GM21367 (cell line): ENCODE measurements around the gene HSPB1.
"Not testable (repeated sequence)": the region's sequence is repeated elsewhere in the genome, so short reads cannot be mapped to it uniquely, and the experiment has no call there.

Experiments used
- ATAC-seq: cut with Tn5 transposase; IDR thresholded peaks from one replicate; pipeline ENCODE4 v1.9.1; 2021; ENCODE audit not compliant: unreplicated experiment

Gene HSPB1

DNA sequence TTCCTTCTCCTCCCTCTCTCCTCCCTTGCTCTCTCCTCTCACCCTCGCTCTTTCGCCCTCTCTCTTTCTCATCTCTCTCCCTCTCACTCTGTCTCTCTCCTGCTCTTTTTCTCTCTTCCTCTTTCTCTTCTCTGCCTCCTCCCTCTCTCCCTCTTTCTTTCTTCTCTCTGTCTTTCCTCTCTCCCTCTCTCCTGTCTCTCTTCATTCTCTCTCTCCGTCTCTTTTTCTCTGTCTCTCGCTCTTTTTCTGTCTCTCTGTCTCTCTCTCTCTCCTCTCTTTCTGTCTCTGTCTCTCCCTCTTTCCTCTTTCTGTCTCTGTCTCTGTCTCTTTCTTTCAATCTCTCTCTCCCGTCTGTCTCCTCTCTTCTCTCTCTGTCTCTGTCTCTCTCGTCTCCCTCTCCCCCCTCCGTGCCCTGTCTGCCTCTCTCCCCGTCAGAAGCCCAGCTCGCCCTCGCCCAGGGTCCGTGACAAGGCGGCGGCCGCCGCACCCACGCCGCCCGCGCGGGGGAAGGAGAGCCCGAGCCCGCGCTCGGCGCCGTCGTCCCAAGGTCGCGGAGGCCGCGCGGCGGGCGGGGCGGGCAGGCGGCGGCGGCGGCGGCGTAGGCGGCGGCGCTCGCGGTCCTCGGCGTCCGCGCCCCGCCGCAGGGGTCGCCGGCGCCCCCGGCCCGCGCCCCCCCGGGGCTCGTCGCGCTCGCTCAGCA is 21.3 kb upstream of the HSPB1 start:
- no peak for ATAC-seq

DNA sequence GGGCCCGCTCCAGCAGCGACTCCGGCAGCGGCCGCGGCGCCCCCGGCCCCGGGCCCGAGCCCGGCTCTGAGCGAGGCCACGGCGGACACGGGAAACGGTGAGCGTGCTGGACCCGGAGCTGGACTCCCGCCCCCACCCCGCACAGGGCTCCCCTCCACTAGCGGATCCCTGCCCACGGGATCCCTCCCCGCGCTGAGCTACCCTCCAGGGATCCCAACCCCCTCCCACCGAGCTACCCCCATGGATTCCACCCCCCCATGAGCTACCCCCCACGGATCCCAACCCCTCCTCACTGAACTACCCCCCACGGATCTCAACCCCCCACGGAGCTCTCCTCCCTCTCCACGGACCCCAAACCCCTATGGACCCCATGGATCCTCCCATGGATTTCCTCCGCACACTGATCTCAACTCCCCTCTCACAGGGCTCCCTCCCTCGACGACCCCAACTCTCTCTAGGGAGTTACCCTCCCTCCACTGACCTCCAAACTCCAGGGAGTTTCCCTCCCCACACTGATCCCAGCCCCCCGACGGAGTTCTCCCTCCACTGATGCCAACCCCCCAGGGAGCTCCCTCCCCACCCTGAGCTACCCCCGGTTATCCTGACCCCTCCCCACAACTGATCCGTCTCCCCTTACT is 20.6 kb upstream of the HSPB1 start:
- ATAC-seq, result no peak

DNA sequence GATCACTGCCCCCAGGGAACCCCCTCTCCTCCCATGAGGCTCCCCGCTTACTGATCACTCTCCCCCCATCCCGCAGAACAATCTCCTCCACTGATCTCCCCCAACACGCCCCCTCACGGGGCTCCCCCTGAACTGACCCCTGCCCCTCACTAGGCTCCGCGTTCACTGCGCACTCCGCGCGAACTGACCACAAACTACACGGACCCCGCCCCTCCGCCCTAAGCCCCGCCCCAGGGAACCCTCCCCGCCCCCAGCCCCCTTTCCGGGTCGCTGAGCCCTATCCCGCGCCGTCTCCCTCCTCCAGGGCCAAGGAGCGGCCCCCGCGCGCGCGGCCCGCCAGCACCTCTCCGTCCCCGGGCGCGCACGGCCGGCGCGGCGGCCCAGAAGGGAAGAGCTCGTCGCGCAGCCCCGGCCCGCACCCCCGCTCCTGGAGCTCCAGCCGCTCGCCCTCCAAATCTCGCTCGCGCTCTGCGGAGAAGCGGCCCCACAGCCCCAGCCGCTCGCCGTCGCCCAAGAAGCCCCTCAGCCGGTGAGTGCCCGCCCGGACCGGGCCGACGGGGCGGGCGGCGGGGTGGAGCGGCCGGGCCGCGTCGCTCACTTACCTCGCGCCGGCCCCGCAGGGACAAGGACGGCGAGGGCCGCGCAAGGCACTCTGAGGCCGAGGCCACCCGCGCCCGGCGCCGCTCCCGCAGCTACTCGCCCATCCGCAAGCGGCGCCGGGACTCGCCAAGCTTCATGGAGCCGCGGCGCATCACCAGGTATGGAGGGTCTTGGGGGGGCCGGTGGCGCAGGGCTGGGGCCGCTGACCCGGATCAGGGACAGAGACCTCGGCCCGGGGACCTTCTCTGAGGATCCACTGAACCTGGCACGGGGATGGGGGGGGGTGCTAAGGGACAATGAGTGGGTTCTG is 19.9 kb upstream of the HSPB1 start:
- no peak for ATAC-seq

DNA sequence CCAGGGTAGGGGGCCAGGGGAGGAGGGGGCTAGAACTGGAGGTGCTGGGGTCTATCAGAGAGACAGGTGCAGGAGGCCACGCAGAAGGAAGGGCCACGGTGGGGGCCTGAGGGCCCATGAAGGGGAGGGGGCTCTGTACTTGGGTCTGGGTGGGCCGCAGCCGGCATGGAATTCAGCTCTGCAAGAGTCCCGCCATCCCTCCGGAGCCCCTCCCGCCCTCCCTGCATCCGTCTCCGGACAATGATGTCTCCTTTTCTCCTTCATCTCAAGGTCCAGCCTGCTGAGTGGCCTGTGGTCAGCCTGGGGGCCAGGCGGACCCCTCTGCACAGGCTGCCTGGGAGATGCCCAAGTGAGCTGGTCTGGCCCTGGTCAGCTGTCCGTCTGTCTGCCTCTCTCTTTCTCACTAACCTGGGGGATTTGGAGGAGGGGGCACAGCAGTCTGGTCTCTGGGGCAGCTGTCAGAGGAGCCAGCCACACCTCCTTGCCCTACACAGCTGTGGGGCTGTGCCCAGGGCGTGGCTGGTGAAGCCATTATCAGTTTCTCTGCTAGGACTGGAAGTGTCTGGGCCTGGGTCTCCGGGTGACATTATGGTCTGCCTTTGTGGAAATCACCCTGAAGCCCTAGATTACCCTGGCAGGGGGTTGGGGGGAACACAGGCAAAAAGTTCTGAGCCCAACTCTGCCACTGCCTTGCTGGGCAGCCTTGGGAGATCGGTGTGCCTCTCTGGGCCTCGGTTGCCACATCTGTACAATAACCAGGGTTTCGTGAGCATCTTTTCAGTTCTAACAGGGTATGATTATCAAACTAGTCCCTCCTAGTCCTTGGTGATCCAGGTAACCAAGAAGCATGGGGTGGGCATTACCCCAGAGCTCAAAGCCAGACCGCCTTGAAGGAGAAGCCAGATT is 19.0 kb upstream of the HSPB1 start:
- no peak for ATAC-seq

DNA sequence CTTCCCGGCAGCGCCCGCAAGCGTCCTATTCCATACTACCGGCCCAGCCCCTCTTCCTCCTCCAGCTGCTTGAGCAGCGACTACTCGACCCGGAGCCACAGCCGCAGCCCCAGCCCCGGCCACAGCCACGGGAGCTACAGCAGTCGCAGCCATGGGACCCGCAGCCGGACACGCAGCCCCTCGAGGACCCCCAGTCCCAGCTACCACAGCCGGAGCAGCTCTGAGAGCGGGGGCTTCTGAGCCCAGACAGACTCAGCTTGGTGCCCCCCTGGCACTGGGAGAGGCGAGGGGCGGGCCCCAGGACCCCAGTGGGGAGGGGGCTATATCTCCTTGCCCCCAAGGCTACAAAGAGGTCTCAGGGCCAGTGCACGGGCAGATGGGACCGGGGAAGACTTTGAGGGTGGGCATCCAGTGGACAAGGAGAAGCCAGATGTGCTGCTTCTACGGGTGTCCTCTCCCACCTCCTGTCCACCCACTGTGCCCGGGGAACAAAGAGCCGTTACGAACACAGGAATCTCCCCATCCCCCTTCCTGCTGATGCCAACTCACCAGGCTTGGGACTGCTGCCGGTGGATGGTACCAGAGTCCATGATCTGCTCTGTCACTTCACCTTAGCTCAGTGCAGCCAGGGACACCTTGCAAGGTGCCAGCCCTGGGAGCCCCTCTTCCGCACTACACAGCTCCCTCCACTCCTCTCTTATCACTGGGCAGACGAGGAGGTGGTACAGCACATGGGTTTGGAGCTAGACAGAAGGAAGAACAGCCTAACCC is 16.7 kb upstream of the HSPB1 start:
- no peak for ATAC-seq

DNA sequence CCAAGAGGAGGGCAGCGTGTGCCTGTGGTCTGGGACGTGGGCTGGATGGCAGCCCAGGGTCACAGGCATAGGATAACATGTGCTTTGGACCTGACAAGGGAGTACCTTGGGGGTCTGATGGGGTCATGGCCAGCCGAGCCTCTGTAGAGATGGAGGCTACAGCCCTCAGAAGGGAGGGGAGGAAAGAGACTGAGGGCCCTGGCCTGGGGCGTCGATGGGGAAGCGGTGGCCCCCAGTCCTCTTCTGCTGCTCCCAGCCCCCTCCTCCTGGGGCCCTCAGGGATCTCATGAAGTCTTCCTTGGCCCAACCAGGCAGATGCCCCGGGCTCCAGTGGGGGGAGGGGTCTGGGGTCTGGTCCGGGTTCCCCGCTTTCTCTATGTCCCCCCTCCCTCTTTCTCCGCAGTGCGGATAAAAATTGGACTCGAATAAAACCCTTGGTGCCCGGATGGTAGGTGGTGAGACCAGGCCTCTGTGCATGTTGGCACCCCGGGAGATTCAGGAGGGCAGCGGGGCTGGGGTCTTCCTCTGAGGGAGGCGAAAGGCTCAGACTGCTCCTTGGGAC is 15.6 kb upstream of the HSPB1 start:
- ATAC-seq, result no peak

DNA sequence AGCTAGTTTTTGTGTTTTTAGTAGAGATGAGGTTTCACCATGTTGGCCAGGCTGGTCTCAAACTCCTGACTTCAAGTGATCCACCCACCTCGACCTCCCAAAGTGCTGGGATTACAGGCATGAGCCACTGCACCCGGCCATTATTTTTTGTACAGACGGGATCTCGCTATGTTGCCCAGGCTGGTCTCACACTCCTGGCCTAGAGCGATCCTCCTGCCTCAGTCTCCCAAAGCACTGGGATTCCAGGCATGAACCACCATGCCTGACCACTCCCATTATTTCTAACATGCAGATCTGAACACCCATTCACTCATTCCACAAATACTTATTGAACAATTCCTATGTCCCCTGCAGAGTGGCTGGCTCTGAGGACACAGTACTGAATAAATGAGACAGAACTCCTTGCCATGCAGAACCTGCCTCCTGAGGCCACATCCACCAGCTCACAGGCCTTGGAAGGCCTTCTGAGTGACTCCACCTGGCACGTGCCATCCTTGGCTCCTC is 11.6 kb upstream of the HSPB1 start:
- not testable (repeated sequence) for ATAC-seq

DNA sequence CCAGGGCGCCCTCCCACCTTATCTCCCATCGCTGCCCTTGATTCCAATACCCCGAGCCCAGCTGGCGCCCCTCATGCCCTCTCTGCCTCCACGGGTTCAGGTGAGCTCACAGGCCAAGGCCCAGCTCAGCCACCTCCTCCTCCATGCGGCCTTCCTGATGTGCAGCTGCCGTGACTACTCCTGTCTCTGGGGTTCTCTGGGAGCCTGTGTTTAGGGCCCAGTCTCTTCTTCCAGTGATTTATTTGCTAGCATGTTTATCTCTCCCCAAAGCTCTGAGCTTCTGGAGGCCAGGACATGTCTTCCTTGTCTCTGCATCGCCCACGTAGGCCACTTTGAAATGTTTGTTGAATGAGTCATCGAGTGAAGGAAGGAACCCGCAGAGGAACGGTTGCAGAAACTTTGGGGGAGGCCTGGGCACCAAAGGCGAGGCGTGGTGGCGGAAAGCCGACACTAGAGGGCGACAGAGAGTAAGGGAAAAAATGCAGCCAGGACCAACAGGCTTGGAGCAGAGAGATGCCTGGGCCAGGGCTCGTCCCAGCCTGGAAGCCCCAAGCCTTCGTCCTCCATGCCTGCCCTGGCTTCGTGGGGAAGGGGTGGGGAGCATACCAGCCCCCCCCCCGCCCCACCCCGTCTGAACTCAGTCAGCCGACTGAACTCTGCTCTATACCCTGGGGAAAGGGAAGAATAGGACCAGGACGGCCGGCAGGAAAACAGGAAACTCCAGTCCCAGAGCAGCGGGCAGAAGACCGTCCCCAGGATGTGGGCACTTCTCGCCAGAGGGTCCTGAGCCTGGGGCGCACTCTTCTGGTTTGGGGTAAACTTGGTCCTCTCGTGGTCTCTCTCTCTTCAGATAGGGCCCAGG is 10.9 kb upstream of the HSPB1 start:
- ATAC-seq, result peak; percentile 58

DNA sequence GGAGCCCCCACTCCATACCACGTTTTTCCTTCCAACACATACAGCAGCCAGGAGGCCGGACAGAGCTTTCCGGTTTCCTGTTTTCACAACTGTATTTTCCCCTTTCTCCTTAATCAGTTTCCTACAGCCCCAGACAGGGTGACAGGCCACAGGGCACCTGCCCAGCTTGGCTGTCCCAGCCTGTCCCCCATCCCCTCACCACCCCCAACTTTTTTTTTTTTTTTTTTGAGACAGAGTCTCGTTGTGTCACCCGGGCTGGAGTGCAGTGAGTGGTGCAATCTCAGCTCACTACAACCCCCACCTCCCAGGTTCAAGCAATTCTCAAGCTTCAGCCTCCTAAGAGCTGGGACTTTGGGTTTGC is 10.3 kb upstream of the HSPB1 start:
- ATAC-seq, result no peak

DNA sequence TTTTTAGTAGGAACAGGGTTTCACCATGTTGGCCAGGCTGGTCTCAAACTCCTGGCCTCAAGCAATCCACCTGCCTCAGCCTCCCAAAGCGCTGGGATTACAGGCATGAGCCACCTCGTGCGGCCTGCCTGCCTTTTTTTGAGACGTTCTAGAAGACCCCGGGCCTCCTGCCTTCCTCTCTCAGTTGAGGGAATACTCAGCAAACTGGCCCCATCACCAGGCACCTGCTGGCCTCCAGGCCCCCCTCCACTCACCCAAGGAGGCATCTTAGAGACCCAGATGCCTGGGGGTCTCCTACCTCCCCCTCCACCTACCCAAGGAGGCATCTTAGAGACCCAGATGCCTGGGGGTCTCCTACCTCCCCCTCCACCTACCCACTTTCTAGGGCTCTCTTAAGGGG is 9.6 kb upstream of the HSPB1 start:
- ATAC-seq, result not testable (repeated sequence)

DNA sequence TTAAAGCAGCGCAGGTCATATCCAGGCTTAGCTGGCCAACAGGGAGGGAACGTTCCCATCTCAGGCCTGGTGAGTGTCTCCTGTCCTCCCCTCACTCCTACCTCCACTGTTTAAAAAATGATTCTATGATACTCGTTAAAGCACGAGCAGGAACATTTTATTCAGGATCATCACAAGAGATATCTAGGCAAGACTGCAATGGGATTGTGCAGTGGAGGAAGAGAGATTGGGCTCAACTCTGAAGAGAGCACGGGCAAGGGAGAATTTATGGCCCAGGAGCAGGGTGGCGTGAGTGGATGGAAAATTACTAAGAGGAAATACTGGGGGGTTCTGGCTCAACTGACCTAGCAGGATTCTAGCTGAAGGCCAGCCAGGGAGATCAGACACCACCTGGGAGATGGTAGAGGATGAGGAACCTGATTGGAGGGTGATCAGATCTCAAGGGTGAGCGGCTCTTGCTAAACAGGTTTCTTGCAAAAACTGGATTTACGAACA is 9.0 kb upstream of the HSPB1 start:
- ATAC-seq, result no peak

DNA sequence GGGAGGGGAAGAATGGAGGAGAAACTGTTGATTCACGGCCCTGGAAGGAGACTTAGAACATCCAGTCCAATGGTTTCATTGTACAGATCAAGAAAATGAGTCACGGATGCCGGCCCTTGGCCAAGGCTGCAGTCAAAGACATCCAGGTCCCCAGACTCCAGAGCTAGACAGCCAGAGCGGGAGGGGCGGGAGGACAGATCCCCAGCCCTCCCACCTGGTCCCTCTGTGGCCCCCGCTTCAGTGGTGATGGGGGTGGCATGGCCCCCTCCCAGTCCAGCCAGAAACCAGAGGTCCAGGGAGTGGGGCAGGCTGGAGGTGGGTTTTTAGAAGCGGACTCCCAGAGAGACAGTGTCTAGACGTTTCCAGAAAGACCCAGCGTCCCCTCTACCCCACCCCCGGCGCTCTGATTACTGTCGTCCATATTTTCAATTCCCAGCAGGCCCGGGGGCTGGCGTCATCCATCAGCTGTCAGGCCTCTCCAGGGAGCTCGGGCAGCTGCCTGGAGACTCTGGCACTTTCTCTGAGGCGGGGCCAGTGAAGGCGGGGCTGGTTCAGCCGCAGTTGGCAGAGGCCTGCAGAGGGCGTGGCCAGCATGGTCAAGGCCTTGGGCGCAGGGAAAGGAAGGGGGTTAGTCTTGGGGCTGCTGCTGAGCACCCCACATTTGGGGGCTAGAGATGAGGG is 8.0 kb upstream of the HSPB1 start:
- ATAC-seq, result no peak

DNA sequence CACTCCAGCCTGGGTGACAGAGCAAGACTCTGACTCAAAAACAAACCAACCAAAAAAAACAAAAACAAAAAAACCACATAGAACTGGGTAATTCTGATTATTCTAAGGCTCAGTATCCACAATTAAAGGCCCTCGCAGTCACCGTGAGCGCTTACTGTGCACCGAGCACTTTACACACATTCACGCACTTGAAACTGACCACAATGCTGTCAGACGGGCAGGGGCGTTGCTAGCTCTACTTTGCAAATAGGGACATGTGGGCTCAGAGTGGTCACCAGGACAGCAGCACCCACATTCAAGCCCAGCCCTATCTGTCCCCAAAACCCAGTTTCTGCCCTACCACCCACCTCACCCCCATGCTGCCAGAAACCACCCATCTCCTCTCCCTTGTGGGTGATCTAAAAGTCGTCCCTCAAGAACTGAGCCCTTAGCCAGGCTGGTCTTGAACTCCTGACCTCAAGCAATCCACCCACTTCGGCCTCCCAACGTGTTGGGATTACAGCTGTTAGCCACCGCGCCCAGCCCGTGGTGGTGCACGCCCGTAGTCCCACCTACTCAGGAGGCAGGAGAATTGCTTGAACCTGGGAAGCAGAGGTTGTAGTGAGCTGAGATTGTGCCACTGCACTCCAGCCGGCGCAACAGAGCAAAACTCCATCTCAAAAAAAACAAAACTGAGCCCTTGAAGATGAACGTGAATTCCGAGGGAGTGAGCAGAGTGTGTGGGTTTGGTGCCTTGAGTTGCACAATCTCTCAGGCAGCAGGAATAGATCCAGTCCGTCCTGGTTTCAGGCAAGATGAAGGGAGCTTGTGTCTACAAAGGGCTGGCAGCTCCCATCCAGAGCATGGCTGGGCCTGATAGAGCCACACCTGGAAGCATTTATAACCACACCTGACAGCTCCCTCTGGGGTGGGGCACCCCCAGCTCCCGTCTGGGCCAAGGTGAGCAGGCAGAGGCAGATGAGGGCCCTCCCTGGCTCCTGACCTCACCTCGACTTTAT is 5.4 kb upstream of the HSPB1 start:
- no peak for ATAC-seq

DNA sequence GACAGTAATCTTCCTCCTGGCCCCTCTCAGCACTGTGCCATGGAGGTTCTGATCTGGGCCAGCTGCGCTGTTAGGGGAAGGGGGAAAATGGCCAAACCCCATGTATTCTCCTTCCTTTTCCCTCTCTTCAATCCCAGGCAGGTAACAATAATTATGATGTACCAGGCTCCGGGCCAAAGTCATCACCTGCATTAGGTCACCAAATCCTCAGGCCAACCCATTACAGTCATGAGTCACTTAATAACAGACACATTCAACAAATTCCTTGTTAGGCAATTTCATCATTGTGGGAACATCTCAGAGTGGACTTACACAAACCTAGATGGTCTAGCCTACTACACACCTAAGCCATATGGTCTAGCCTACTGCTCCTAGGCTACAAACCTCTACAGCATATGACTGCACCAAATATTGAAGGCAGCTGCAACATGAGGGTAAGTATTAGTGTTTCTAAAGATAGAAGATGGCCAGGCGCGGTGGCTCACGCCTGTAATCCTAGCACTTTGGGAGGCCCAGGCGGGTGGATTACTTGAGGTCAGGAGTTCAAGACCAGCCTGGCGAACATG is 2.2 kb upstream of the HSPB1 start:
- ATAC-seq, result no peak

DNA sequence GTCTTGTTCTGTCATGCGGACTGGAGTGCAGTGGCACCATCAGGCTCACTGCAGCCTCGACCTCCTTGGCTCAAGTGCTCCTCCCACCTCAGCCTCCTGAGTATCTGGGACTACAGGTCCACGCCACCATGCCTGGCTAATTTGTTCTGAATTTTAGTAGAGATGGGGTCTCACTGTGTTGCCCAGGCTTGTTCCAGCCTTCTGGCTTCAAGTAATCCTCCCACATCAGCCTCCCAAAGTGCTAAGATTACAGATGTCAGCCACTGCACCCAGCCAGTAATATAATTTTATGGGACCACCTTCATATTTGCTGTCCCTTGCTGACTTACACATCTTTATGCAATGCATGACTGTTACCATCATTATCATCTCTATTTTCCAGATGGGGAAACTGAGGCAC is 1.5 kb upstream of the HSPB1 start:
- no peak for ATAC-seq
